A549 (cell line): ENCODE measurements around the gene S100A8. TPM values are rescaled to one million over a fixed set of nuclear protein-coding genes. Genes with fewer than 3 reads are reported as not detected.
"Not testable (repeated sequence)": the region's sequence is repeated elsewhere in the genome, so short reads cannot be mapped to it uniquely, and the experiment has no call there.

Experiments used
- ATAC-seq, 2 experiments: fragments of 200-7000 bp in 1 of 2; fragments of >200 bp in 1 of 2; cut with Nextera tagmentation in 1 of 2; cut with Tn5 transposase in 1 of 2; 3 replicates each; pipeline versions ENCODE4 v1.8.0 to v1.9.1; 2018 to 2020; ENCODE audit warnings: mild to moderate bottlenecking in 1 of 2, moderate library complexity in 1 of 2
- CTCF ChIA-PET: fragments of 300-600 bp; sonication (Branson Sonifier 250); formaldehyde crosslinking; extraction: SDS; loops from one replicate; lab custom pipeline; 2021; ENCODE audit warnings: antibody characterized with exemption, inconsistent platforms; lab: Yijun Ruan, JAX
- POLR2A ChIA-PET: fragments of 350-600 bp; formaldehyde crosslinking; extraction: SDS; loops from one replicate; lab custom pipeline; 2021; ENCODE audit warnings: antibody characterized with exemption, inconsistent platforms; lab: Yijun Ruan, JAX
- DNase-seq, 2 experiments: peaks; one replicate each; pipeline versions ENCODE4 v3.0.0 to v3.0.0-alpha.2; 2011 to 2016; ENCODE audit warnings: low read depth in 1 of 2, low spot score in 1 of 2
- FAIRE-seq: peaks from 2 replicates; lab custom pipeline; 2011; peaks lifted over from hg19 to GRCh38; lab: Jason Lieb, UNC
- H3K27ac ChIP-seq, 2 experiments: fragments of >200 bp; sonication (Bioruptor Twin); formaldehyde crosslinking; 3 replicates each; pipeline ENCODE4 v1.5.1; 2016 to 2017
- H3K4me1 ChIP-seq: fragments of >200 bp; sonication (Bioruptor Twin); formaldehyde crosslinking; 3 replicates; pipeline ENCODE4 v1.6.1; 2016
- H3K4me2 ChIP-seq: fragments of >200 bp; sonication (Bioruptor Twin); formaldehyde crosslinking; 3 replicates; pipeline ENCODE4 v1.6.1; 2016
- H3K4me3 ChIP-seq: fragments of >200 bp; sonication (Bioruptor Twin); formaldehyde crosslinking; 3 replicates; pipeline ENCODE4 v1.5.1; 2016
- H3K9me3 ChIP-seq: fragments of >200 bp; sonication (Bioruptor Twin); formaldehyde crosslinking; 3 replicates; pipeline ENCODE4 v1.6.1; 2016
- BHLHE40 ChIP-seq: IDR thresholded peaks from 2 replicates; pipeline ENCODE4 v1.6.1; 2012; ENCODE audit warnings: low read depth, low read length, inconsistent platforms
- CBX2 ChIP-seq: fragments of 200-600 bp; sonication (generic); IDR thresholded peaks from 2 replicates; pipeline ENCODE4 v1.6.1; 2016; ENCODE audit warnings: low read depth, mild to moderate bottlenecking, borderline replicate concordance
- CEBPB ChIP-seq, 2 experiments: fragments of >200 bp in 1 of 2; sonication (Bioruptor Twin) in 1 of 2; formaldehyde crosslinking in 1 of 2; IDR thresholded peaks; 2 replicates each; pipeline ENCODE4 v1.6.1; 2012 to 2016
- CHD2 ChIP-seq: fragments of 150-350 bp; IDR thresholded peaks from 2 replicates; pipeline ENCODE4 v1.6.1; 2014; ENCODE audit warnings: low read length; ENCODE audit not compliant: partially characterized antibody
- EHF ChIP-seq: fragments of 250-450 bp; sonication (Bioruptor Pico); IDR thresholded peaks from 2 replicates; pipeline ENCODE4 v1.5.0; 2020; ENCODE audit warnings: mild to moderate bottlenecking
- GATA3 ChIP-seq: IDR thresholded peaks from 2 replicates; pipeline ENCODE4 v1.6.1; 2012; ENCODE audit warnings: borderline replicate concordance
- JUNB ChIP-seq: fragments of >200 bp; sonication (Bioruptor Twin); formaldehyde crosslinking; IDR thresholded peaks from 2 replicates; pipeline ENCODE4 v1.6.1; 2016
- KDM1A ChIP-seq: fragments of 200-600 bp; sonication (generic); IDR thresholded peaks from 2 replicates; pipeline ENCODE4 v1.6.1; 2016; ENCODE audit warnings: low read depth, mild to moderate bottlenecking
- POLR2A ChIP-seq: IDR thresholded peaks from 2 replicates; pipeline ENCODE4 v1.6.1; 2012; ENCODE audit warnings: mild to moderate bottlenecking, low read length
- RARB ChIP-seq: fragments of 250-450 bp; sonication (Bioruptor Pico); IDR thresholded peaks from 2 replicates; pipeline ENCODE4 v1.8.0; 2021; ENCODE audit warnings: mild to moderate bottlenecking, moderate library complexity
- RCOR1 ChIP-seq: fragments of 150-350 bp; IDR thresholded peaks from 2 replicates; pipeline ENCODE4 v1.6.1; 2014; ENCODE audit warnings: antibody characterized with exemption, low read length, low read depth
- SREBF2 ChIP-seq: fragments of 450-650 bp; IDR thresholded peaks from 2 replicates; pipeline ENCODE4 v1.6.1; 2014; ENCODE audit warnings: mild to moderate bottlenecking, moderate library complexity
- ZFP36 ChIP-seq: fragments of 450-650 bp; IDR thresholded peaks from 2 replicates; pipeline ENCODE4 v1.6.1; 2014; ENCODE audit warnings: borderline replicate concordance; ENCODE audit not compliant: partially characterized antibody
- ZSCAN20 ChIP-seq: fragments of 250-450 bp; sonication (Bioruptor Pico); IDR thresholded peaks from 2 replicates; pipeline ENCODE4 v1.8.0; 2022; ENCODE audit warnings: mild to moderate bottlenecking, moderate library complexity
- WGBS: methylation state at CpG from one replicate; pipeline ENCODE4 v1.1.6; 2017; ENCODE audit errors: missing lambda C conversion rate; 5-methylcytosine and 5-hydroxymethylcytosine counted together
- polyA plus RNA-seq, 4 experiments: library from polyadenylated mRNA; depleted of rRNA in 3 of 4; stranded (reverse); fragments of >200 nt; fragmentation: RNase III in 1 of 4; extraction: RNeasy Plus Mini Kit Qiagen cat#74134 plus additional on column Dnase treatment in 1 of 4; gene quantifications; 2 replicates in 3 of 4; 3 replicates in 1 of 4; pipeline ENCODE4 v1.2.3, GENCODE V29; 2011 to 2017
- TF ChIP-seq, protein P1 (sequence below): fragments of 250-450 bp; sonication (Bioruptor Pico); IDR thresholded peaks from 2 replicates; pipeline ENCODE4 v1.5.0; 2020; ENCODE audit warnings: low read depth, mild to moderate bottlenecking, moderate library complexity
- TF ChIP-seq, protein P2 (sequence below): fragments of >200 bp; sonication (Bioruptor Twin); formaldehyde crosslinking; IDR thresholded peaks from 3 replicates; pipeline ENCODE4 v1.5.1; 2016
- TF ChIP-seq, protein P3 (sequence below): IDR thresholded peaks from 2 replicates; pipeline ENCODE4 v1.6.1; 2012; ENCODE audit warnings: low read depth, borderline replicate concordance
- TF ChIP-seq, protein P4 (sequence below): fragments of >200 bp; sonication (Bioruptor Twin); formaldehyde crosslinking; IDR thresholded peaks from 3 replicates; pipeline ENCODE4 v1.6.1; 2016
- TF ChIP-seq, protein P5 (sequence below): fragments of 150-350 bp; IDR thresholded peaks from 2 replicates; pipeline ENCODE4 v1.6.1; 2014; ENCODE audit warnings: low read depth, mild to moderate bottlenecking, low read length

S100A8 gene
- polyA plus RNA-seq, 2 of the 4 experiments (the other 2 are of a cell fraction) = not detected

DNA sequence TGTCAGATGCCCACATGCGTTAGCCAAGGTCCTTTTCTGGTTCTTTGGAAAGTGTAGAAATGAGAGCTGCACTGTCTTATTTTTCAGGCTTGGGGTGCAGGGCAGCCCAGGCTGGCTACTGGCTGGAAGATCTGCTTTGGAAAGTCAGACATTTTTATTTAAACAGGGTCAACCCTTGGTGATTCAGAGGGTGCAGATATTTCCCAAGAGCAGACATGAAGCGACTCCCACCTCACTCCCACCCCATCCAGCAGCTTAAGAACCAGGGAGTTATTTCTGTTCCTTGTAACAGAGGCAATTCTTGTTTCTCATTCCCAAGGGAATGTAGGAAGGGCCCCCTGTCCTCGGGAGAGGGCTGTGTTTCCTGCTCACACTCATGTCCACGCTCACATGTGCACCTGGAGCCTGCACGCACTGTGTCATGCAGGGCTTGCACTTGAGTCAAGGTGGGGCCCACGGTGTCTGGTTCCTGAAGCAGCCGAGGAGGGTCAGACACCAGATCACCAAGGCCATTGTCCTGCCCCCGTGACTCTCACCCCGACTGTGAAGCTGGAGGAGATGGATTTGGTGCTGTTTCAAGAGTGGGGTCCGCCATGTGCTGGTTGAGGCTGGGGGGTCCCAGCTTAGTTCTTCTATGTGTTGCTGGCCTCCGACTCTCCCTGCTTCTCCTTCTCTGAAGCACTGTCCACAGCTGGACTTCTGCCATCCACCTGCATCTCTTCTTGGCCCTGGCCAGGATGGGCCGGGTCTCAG is 26.4 kb upstream of the S100A8 start:
- 0% methylated on average over 12 of the region's 12 CpGs for WGBS
- ChIA-PET POLR2A (no interaction called here), CTCF (interaction anchor here (0.9 kb wide), 1 partner anchor 65 kb away, joined by 3 read pairs; no protein-coding TSS in a partner anchor)
- TF ChIP-seq RCOR1 (no peak), ZFP36 (no peak), ZSCAN20 (CRISPR knock-in tag) (no peak), SREBF2 (no peak), CHD2 (no peak), RARB (no peak), BHLHE40 (no peak)
- TF ChIP-seq, protein P1, sequence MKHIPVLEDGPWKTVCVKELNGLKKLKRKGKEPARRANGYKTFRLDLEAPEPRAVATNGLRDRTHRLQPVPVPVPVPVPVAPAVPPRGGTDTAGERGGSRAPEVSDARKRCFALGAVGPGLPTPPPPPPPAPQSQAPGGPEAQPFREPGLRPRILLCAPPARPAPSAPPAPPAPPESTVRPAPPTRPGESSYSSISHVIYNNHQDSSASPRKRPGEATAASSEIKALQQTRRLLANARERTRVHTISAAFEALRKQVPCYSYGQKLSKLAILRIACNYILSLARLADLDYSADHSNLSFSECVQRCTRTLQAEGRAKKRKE (CRISPR knock-in tag) = no peak
- TF ChIP-seq, protein P2, sequence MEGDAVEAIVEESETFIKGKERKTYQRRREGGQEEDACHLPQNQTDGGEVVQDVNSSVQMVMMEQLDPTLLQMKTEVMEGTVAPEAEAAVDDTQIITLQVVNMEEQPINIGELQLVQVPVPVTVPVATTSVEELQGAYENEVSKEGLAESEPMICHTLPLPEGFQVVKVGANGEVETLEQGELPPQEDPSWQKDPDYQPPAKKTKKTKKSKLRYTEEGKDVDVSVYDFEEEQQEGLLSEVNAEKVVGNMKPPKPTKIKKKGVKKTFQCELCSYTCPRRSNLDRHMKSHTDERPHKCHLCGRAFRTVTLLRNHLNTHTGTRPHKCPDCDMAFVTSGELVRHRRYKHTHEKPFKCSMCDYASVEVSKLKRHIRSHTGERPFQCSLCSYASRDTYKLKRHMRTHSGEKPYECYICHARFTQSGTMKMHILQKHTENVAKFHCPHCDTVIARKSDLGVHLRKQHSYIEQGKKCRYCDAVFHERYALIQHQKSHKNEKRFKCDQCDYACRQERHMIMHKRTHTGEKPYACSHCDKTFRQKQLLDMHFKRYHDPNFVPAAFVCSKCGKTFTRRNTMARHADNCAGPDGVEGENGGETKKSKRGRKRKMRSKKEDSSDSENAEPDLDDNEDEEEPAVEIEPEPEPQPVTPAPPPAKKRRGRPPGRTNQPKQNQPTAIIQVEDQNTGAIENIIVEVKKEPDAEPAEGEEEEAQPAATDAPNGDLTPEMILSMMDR = no peak
- TF ChIP-seq, protein P3, sequence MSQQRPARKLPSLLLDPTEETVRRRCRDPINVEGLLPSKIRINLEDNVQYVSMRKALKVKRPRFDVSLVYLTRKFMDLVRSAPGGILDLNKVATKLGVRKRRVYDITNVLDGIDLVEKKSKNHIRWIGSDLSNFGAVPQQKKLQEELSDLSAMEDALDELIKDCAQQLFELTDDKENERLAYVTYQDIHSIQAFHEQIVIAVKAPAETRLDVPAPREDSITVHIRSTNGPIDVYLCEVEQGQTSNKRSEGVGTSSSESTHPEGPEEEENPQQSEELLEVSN = no peak
- H3K4me1 ChIP-seq = no peaks in the 10 kb centered on the region
- H3K27ac ChIP-seq = no peak overlapping the region
- no peak overlapping the region for H3K4me3 ChIP-seq
- no peak for ATAC-seq
- no peaks in the 10 kb centered on the region for H3K9me3 ChIP-seq
- no peak overlapping the region for H3K4me2 ChIP-seq
- DNase-seq = no peak
- FAIRE-seq = no peak

DNA sequence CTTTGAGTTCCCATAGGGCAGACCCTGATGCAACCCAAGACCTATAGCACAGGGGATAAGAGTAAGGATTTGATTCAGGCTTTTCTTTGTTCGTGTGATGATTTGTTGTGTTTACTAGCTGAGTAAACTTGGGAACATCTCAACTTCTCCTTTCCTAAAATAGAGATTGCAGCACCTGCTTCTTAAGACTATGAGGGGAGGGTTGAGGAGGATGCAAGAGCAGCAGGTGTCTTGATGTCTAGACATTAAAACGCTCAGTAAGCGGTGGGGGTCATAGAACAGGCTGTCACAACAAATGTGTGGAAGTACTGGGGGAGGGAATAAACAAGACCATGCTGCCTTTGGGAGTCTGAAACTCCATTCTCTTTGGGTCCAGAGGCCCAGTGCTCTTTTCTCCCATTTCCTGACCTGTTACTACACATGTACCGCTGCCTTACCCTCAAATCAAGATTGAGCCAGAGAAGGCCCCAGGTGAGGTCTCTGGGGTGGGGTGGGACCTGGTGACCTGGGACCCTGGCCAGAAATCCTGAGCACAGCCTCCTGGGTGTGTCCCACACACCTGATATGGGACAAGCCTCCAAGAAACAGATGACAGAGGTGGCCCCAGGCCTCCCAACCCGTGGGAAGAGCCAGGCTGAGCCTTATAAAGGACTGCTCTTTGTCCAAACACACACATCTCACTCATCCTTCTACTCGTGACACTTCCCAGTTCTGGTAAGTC is 25.1 kb upstream of the S100A8 start, which contains the start of gene S100A7A:
Gene S100A7A, plus strand, starts transcription at position 671 of the 721 bp plus-strand sequence. CDS start 1,563 bp downstream, outside the sequence.
- ATAC-seq = no peak

DNA sequence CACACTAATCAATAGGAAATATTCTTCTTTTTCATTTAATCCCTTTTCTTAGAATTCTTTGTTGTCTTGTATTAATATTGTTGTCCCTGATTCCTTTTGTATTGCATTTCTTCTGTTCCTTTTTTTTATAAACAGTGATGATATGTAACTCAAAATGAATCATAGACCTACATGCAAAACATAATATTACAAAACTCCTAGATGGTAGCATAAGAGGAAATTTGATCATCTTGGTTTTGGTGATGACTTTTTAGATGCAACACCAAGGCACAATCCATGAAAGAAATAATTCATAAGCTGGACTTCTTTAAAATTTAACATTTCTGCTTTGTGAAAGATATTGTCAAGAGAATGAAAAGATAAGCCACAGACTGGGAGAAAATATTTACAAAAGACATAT is 23.1 kb upstream of the S100A8 start:
- H3K4me3 ChIP-seq = not testable (repeated sequence)

More for the DNA sequence above, 25.1 kb upstream of the S100A8 start, which contains the start of gene S100A7A:
- Histone ChIP-seq H3K9me3 (no peaks in the 10 kb centered on the region; the same call in 2 of the 3 replicates), H3K4me2 (no peak within 1 kb of the TSS), H3K4me1 (no peaks in the 10 kb centered on the region), H3K27ac (no peak within 1 kb of the TSS), H3K4me3 (no peak within 1 kb of the TSS)
- ChIA-PET CTCF (no interaction called here), POLR2A (no interaction called here)
- FAIRE-seq = no peak
- no peak for TF ChIP-seq EHF (CRISPR knock-in tag)
- TF ChIP-seq RARB = no peak
- no peak for TF ChIP-seq CBX2
- TF ChIP-seq SREBF2 = no peak
- TF ChIP-seq GATA3 = no peak
- no peak for TF ChIP-seq POLR2A
- TF ChIP-seq, protein P4, sequence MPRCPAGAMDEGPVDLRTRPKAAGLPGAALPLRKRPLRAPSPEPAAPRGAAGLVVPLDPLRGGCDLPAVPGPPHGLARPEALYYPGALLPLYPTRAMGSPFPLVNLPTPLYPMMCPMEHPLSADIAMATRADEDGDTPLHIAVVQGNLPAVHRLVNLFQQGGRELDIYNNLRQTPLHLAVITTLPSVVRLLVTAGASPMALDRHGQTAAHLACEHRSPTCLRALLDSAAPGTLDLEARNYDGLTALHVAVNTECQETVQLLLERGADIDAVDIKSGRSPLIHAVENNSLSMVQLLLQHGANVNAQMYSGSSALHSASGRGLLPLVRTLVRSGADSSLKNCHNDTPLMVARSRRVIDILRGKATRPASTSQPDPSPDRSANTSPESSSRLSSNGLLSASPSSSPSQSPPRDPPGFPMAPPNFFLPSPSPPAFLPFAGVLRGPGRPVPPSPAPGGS = no peak
- TF ChIP-seq KDM1A = no peak
- TF ChIP-seq, protein P5, sequence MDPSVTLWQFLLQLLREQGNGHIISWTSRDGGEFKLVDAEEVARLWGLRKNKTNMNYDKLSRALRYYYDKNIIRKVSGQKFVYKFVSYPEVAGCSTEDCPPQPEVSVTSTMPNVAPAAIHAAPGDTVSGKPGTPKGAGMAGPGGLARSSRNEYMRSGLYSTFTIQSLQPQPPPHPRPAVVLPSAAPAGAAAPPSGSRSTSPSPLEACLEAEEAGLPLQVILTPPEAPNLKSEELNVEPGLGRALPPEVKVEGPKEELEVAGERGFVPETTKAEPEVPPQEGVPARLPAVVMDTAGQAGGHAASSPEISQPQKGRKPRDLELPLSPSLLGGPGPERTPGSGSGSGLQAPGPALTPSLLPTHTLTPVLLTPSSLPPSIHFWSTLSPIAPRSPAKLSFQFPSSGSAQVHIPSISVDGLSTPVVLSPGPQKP = no peak
- no peak for TF ChIP-seq JUNB
- TF ChIP-seq CHD2 = no peak
- no peak for TF ChIP-seq CEBPB (IDR thresholded peaks at IDR 0.05)
- WGBS = 6% methylated on average over 6 of the region's 6 CpGs
- DNase-seq = no peak

DNA sequence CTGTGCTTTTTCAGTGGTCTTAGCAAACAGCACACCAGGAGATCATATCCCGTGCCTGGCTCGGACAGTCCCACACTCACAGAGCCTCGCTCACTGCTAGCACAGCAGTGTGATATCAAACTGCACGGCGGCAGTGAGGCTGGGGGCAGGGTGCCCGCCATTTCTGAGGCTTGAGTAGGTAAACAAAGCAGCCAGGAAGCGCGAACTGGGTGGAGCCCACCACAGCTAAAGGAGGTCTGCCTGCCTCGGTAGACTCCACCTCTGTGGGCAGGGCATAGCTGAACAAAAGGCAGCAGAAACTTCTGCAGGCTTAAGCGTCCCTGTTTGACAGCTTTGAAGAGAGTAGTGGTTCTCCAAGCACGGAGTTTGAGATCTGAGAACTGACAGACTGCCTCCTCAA is 16.4 kb upstream of the S100A8 start:
- ATAC-seq, POLR2A ChIA-PET, H3K27ac ChIP-seq, FAIRE-seq, H3K4me2 ChIP-seq, H3K9me3 ChIP-seq, H3K4me1 ChIP-seq, H3K4me3 ChIP-seq, DNase-seq: not testable (repeated sequence)
- CTCF ChIA-PET = interaction anchor here (0.6 to 3.4 kb wide), 4 partner anchors 55 to 1358 kb away, joined by 3 to 17 read pairs (median 8); no protein-coding TSS in a partner anchor
- 3% methylated on average over 10 of the region's 11 CpGs for WGBS

More for the DNA sequence above, 23.1 kb upstream of the S100A8 start:
- H3K4me2 ChIP-seq, H3K9me3 ChIP-seq, H3K4me1 ChIP-seq, H3K27ac ChIP-seq, ATAC-seq, DNase-seq, POLR2A ChIA-PET: not testable (repeated sequence)
- CTCF ChIA-PET = interaction anchor here (2.0 kb wide), 1 partner anchor 61 kb away, joined by 4 read pairs; no protein-coding TSS in a partner anchor
- FAIRE-seq = peak; percentile 73
